Calu3 (cell line): Measurements from ENCODE around the gene USH2A. TPM values are rescaled to one million over a fixed set of nuclear protein-coding genes. Genes with fewer than 3 reads are reported as not detected.

Experiments
- BruUV-seq: library from RNA; stranded (reverse); fragments of 400-500 nt; replicated peaks from 2 replicates; lab custom pipeline; 2021; lab: Mats Ljungman, UMichigan
- CTCF ChIA-PET: fragments of 300-600 bp; sonication (Branson Sonifier 250); formaldehyde crosslinking; loops from one replicate; lab custom pipeline; 2022; ENCODE audit warnings: antibody characterized with exemption; lab: Charles Lee
- DNase-seq: peaks from one replicate; pipeline ENCODE4 v3.0.0; 2022
- H3K27ac Mint-ChIP-seq: one replicate; pipeline ENCODE4 v1.8.0; 2022; ENCODE audit warnings: mixed read lengths; ENCODE audit not compliant: unreplicated experiment
- H3K27me3 Mint-ChIP-seq: one replicate; pipeline ENCODE4 v1.8.0; 2022; ENCODE audit warnings: mixed read lengths; ENCODE audit not compliant: unreplicated experiment
- H3K36me3 Mint-ChIP-seq: one replicate; pipeline ENCODE4 v1.8.0; 2022; ENCODE audit warnings: mild to moderate bottlenecking, moderate library complexity, mixed read lengths; ENCODE audit not compliant: insufficient read depth, unreplicated experiment
- H3K4me1 Mint-ChIP-seq: one replicate; pipeline ENCODE4 v1.8.0; 2022; ENCODE audit warnings: mild to moderate bottlenecking, low read depth, mixed read lengths; ENCODE audit not compliant: unreplicated experiment
- H3K4me3 Mint-ChIP-seq: one replicate; pipeline ENCODE4 v1.8.0; 2022; ENCODE audit warnings: mild to moderate bottlenecking, low read depth, moderate library complexity, mixed read lengths; ENCODE audit not compliant: unreplicated experiment
- H3K9me3 Mint-ChIP-seq: one replicate; pipeline ENCODE4 v1.8.0; 2022; ENCODE audit warnings: low read depth, mixed read lengths; ENCODE audit not compliant: unreplicated experiment
- intact Hi-C: fragments of 100-400 bp; cut with micrococcal nuclease; formaldehyde crosslinking; loops from one replicate; pipeline ENCODE4 v1.10.0; 2022; ENCODE audit not compliant: unreplicated experiment
- total RNA-seq: library from RNA; stranded (reverse); gene quantifications from 2 replicates; pipeline ENCODE4 v1.2.3, GENCODE V29; 2022
- TF ChIP-seq, protein P1 (sequence below): fragments of 200-600 bp; IDR thresholded peaks from one replicate; pipeline ENCODE4 v1.8.0; 2022; ENCODE audit warnings: antibody characterized with exemption; ENCODE audit not compliant: unreplicated experiment

USH2A gene
- total RNA-seq, 1 experiment from 2014 or later, result not detected

DNA sequence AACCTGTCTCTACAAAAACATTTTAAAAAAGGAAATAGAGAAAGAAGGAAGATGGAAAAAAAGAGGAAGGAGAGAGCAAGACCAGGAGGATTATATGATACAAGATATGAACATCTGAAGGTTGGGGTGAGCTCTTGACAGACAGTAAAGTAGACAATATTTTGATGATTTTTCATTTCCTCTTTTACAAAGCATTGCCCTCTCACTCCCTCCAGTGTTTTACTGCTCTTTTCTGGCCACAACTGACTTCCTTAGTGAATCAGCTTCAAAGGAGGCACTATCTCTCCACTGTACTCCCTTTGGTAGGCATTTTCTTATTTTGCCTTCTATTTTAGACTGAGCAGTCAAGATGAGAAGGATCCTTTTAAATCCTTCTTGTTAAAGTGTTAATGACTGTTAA is 559.5 kb downstream of the USH2A start:
- intact Hi-C loops, result no loop called here
- Mint-ChIP-seq H3K36me3 (no peaks in the 10 kb centered on the region), H3K4me1 (no peaks in the 10 kb centered on the region), H3K27me3 (no peaks in the 10 kb centered on the region), H3K27ac (no peak overlapping the region), H3K4me3 (no peak overlapping the region), H3K9me3 (peaks cover 3% of the 10 kb centered on the region)
- BruUV-seq, result no TSS peak
- TF ChIP-seq, protein P1, sequence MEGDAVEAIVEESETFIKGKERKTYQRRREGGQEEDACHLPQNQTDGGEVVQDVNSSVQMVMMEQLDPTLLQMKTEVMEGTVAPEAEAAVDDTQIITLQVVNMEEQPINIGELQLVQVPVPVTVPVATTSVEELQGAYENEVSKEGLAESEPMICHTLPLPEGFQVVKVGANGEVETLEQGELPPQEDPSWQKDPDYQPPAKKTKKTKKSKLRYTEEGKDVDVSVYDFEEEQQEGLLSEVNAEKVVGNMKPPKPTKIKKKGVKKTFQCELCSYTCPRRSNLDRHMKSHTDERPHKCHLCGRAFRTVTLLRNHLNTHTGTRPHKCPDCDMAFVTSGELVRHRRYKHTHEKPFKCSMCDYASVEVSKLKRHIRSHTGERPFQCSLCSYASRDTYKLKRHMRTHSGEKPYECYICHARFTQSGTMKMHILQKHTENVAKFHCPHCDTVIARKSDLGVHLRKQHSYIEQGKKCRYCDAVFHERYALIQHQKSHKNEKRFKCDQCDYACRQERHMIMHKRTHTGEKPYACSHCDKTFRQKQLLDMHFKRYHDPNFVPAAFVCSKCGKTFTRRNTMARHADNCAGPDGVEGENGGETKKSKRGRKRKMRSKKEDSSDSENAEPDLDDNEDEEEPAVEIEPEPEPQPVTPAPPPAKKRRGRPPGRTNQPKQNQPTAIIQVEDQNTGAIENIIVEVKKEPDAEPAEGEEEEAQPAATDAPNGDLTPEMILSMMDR, result no peak
- no peak for DNase-seq
- CTCF ChIA-PET, result no interaction called here

DNA sequence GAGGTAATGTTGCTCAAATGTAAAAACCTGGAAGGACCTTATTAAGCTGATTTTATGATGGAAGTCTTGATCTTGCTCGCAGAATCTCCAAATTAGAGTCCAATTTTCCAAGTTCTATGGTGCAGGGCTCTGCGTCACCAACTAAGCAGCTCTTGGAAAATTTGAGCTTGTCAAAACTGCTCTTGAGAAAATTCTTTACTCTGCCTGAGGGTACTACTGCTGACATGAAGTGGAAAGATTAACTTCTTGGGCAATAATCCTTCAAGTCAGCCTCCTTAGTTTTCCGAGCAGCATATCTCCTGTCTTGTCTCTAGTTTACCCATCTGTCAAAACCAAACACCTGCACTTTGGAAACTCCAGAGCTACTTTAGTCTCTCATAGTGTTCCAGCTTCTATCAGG is 562.4 kb downstream of the USH2A start:
- no TSS peak for BruUV-seq
- intact Hi-C loops, result no loop called here

DNA sequence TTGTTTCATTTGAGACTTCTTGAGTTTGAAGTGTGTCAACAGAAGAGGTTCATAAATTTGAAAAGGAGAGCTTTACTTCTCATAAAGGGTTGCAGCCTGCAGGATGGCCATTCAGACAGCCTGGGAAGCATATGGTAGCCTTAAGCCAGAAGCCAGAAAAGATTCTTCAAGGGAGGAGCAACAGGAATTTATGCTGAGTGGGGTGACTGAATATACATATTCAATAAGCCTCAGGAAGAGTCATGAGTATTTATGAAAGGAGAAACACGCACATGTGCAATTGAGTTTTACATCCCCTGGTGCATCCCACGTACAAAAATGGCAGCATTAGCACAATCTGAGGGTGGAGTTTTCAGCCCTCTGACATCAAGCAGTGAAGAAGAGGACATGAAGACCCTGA is 565.9 kb downstream of the USH2A start:
- H3K36me3 Mint-ChIP-seq, result no peaks in the 10 kb centered on the region
- CTCF ChIA-PET, result no interaction called here
- no peaks in the 10 kb centered on the region for H3K4me1 Mint-ChIP-seq
- DNase-seq, result no peak
- intact Hi-C loops, result no loop called here
- H3K27me3 Mint-ChIP-seq, result no peaks in the 10 kb centered on the region
- peaks cover 9% of the 10 kb centered on the region for H3K9me3 Mint-ChIP-seq
- H3K27ac Mint-ChIP-seq, result no peak overlapping the region
- no TSS peak for BruUV-seq
- no peak overlapping the region for H3K4me3 Mint-ChIP-seq
- TF ChIP-seq, protein P1, result no peak

More for the DNA sequence above, 562.4 kb downstream of the USH2A start:
- no peaks in the 10 kb centered on the region for H3K36me3 Mint-ChIP-seq
- H3K27ac Mint-ChIP-seq, result no peak overlapping the region
- H3K9me3 Mint-ChIP-seq, result peaks cover 9% of the 10 kb centered on the region
- no peak for DNase-seq
- H3K27me3 Mint-ChIP-seq, result no peaks in the 10 kb centered on the region
- no peak overlapping the region for H3K4me3 Mint-ChIP-seq
- no peaks in the 10 kb centered on the region for H3K4me1 Mint-ChIP-seq
- CTCF ChIA-PET, result no interaction called here
- TF ChIP-seq, protein P1, result no peak

DNA sequence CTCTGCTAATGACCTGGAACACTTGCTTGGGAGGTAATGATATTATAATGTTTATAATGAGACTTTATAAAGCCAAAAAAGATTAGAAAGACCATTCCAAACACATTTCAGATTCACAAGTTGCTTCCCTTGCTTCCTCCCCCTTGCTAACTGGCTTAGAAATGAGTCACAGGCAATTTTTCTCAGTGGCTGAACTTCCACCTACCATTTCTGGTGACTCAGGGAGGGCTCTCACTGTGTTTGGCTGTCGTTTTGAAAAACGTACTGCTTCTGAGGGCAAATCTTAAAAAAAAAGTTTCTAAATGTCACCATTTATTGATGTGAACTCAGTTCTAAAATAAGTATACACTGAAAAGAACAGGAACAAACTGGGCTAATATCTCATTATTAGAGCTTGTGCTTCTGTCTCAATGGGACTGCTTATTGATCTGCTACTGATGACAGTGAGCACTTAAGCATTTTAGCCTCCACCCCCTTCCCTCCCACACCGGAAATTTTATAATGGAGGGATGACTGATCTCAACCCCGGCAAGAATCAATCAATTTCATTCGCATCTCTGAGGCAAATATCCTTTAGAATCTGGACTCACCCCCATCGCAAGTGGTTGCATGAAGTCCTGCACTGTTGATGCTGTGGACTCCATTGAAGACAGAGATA is 577.9 kb downstream of the USH2A start:
- H3K27ac Mint-ChIP-seq, result peak overlapping the region; percentile 36
- H3K4me3 Mint-ChIP-seq, result peak overlapping the region; percentile 43
- intact Hi-C loops, result no loop called here
- TF ChIP-seq, protein P1, result no peak
- no TSS peak for BruUV-seq
- DNase-seq, result peak; percentile 35
- peaks cover 7% of the 10 kb centered on the region for H3K9me3 Mint-ChIP-seq
- peaks cover 18% of the 10 kb centered on the region for H3K4me1 Mint-ChIP-seq
- no peaks in the 10 kb centered on the region for H3K36me3 Mint-ChIP-seq
- H3K27me3 Mint-ChIP-seq, result no peaks in the 10 kb centered on the region
- CTCF ChIA-PET, result interaction anchor here (0.7 kb wide), 1 partner anchor 524 kb away, joined by 3 read pairs; no protein-coding TSS in a partner anchor
